ENCODE data around the gene OTOA.
"Not testable (repeated sequence)": the region's sequence is repeated elsewhere in the genome, so short reads cannot be mapped to it uniquely, and the experiment has no call there.

The OTOA gene

DNA sequence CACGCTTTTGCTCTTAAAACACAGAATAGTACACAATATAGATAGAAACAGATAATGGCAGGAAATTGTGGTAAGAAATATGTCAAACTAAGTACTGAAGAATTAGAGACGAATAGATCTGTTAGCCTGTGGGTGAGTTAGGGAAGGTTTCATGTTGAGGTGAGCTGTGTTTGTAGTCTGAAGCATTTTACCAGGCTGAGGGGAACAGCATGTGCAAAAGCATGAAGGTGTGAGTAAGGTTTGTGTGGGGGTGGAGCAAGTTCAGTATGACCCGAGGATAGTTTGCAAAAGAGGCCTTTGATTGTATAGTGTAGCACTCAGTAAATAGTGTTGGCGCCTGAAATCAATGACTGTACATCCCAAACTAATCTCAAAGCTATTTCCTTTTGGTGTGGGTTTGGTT lies 25.2 kb upstream of the OTOA start:
- in situ Hi-C loops (cut with MboI; ENCODE audit: low sequenced_read_pairs) = no loop called here

DNA sequence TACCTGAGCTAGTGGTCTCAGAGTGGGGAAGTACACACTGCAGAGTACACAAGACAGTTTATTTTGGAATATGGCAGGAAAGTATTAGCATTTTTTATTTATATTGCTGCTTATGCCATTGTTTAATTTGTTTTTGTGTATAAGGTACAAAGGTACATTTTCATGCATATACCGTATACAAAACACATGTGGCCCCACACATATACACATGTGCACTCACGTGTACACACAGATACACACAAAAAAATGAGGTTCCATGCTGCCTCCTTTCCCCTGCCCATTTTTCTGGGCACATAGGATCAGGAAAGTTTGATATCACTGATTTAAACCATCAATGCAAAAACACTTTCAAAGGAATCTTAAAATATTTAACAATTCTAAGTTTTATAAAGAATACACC lies 24.3 kb upstream of the OTOA start:
- in situ Hi-C loops (cut with MboI; ENCODE audit: low sequenced_read_pairs) = no loop called here

DNA sequence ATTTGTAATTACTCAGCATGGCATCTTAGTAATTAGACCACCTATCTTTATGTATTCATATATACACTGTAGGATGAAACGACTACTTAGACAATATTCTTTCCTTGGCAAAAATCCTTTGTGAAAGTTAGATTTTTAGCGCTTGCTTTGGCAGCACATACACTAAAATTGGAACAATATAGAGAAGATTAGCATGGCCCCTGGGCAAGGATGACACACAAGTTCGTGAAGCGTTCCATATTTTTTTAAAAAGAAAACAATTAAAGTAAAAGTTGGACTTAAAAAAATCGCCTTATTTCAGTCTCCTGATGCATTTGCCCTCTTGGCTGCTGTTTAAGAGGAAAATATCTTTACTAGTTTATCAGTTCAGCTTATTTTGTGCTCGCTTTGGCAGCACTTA lies 21.9 kb upstream of the OTOA start:
- in situ Hi-C loops (cut with MboI; ENCODE audit: low sequenced_read_pairs) = no loop called here

DNA sequence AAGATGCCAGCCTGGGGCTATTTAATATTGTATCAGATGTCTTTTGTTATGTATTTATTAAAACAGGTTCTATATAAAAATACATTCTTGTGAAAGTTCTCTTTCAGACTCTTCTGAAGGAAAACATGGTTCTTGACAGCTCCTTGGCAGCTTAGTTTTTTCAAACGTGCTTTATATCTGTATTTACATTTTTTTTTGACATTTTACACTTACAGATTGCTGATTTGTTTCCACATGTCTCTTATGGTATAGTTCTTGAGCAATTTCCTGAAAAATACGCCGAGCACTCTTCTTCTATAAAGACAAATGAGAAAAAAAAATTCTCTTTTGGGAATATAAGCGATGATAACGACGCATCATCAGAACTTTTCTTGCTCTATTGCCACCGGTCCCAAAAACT lies 20.9 kb upstream of the OTOA start:
- in situ Hi-C loops (cut with MboI; ENCODE audit: low sequenced_read_pairs) = no loop called here

DNA sequence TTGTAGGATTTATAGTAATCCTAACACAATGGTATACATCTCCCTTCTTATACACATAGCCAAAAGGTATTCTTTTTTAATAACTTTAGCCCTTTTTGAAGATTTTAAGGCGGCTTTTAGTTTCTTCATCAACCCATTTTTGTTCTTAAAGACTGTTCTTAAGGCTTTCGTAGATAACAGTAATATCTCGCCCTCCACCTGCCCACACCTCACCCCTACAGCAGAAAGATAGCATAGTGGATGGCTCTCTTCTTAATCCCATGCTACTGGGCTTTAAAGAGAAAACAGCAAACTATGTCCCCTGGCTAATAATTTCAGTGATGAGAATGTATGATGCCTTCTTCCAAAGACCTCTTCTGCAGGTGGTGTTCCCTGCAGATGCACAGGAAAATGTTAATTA lies 20.0 kb upstream of the OTOA start:
- in situ Hi-C loops (cut with MboI; ENCODE audit: low sequenced_read_pairs) = no loop called here

DNA sequence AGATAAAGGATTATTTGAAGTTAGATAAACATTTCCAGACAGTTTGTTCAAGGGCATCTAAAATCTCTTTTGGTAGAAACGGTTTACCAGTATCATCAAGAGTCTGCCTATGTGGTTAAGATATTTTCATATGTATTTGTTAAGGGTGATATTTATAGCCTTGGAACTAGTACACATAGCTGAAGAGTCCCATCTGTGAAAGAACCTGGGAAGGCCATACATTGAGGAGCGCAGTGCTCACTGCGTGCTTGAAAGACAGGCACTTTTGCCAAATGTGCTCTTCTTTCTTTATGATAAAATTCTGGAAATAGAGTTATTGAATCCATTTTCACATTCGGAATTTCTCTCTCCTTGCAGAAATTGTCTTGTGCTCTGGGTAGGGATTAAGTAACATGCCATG lies 19.1 kb upstream of the OTOA start:
- in situ Hi-C loops (cut with MboI; ENCODE audit: low sequenced_read_pairs) = no loop called here

DNA sequence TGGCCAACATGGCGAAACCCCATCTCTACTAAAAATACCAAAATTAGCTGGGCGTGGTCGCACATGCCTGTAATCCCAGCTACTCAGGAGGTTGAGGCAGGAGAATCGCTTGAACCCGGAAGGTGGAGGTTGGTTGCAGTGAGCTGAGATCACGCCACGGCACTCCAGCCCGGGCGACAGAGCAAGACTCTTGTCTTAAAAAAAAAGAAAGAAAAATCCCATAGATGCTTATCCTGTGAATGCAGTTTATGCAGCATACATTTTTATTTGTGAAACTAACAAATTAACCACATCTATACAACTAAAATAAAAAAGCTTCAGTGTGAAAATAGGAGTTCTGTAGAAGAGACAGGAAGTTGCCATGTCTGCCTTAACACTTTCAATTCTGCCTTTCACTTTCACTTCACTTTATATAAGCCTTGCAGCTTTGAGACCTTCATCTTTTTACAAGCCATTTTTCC lies 18.5 kb upstream of the OTOA start:
- in situ Hi-C loops (cut with MboI; ENCODE audit: low sequenced_read_pairs) = no loop called here

DNA sequence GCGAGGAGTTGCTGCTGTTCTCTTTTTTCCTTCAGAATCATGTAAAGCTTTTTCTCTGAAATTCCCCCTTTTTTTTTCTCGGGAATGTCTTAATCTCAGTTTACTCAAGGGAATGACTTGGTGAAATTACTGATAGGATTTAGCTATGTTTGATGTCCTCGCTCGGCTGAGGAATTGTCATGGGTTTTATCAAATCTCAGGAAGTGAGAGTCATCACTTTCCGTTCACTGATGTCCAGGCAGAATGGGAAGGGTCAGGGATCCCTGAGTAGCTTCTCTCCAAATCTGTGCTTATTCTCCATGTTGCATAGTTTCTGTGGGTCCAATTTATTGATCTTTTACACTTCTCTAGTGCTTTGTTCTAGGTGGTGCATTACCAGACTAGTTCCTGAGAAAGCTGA lies 17.7 kb upstream of the OTOA start:
- in situ Hi-C loops (cut with MboI; ENCODE audit: low sequenced_read_pairs) = no loop called here

DNA sequence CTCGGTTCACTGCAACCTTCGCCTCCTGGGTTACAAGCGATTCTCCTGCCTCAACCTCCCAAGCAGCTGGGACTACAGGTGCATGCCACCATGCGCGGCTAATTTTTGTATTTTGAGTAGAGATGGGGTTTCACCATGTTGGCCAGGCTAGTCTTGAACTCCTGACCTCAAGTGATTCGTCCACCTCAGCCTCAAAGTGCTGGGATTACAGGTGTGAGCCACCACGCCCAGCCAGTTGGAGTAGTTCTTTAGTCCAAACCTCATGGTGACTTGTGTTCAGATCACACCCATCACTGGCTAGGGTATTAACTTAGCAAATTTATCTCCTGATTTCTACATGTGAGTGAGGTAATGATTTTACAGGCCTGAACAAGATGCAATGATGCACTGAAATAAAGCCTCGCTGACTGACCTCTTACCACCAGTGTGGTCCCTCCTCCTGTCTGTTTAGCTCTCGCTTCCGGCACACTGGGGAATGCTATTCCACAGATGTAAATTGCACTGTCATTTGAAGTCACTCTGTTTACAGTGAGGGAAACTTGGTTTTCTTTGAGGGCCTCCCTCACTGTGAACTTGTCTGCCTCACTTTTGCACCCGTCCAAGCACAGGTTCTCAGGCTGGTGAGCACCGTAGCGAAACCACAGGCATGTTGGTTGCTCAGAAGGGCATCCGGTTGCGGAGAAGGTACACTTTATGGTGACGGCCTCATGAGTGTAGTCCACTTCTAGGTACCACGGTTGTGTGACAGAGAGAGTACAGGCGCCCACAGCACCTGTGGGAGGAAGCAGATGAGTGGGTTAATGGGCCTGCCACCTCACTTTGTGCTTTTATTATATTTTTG lies 16.8 kb upstream of the OTOA start:
- in situ Hi-C loops (cut with MboI; ENCODE audit: low sequenced_read_pairs) = no loop called here

DNA sequence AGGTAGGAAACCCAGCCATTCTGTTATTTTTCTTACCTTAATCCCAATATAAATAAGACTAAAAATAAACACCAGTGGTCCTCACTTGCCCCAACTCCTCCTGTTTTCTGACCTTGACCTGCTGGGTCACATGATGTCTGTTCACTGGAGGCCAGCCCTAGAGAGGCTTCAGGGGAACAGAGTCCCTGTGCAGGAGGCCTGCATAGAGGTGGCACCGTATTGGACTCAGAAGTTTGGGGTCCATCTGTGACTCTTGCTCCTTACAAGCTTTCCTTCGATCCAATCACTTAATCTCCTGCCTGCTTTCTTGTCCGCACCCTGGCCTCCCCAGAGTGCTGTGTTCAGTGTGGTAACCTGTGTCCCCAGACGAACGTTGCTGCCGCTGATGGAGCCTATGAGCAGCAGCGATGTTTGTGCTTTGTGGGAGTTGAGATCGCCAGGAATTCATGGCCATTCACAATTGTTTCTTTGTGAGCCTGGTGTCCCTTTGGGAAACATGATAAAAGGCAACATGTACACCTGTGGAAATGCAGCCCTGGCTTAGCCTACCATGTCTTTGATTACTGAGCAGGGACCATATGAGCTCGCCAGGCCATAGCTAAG lies 16.1 kb upstream of the OTOA start:
- in situ Hi-C loops (cut with MboI; ENCODE audit: low sequenced_read_pairs) = no loop called here

DNA sequence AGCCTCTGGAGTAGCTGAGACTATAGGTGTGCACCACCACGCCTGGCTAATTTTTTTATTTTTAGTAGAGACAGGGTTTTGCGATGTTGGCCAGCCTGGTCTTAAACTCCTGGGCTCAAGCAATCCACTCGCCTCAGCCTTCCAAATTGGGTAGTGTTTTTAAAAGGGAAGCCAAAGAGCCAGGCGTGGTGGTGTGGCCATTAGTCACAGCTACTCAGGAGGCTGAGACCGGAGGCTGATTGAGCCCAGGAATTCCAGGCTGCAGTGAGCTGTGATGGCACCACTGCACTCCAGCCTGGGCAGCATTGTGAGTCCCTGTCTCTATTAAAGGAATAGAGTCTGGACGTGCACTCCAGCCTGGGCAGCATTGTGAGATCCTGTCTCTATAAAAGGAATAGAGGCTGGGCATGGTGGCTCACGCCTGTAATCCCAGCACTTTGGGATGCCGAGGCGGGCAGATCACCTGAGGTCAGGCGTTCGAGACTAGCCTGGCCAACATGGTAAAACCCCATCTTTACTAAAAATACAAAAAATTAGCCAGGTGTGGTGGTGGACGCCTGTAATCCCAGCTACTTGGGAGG lies 13.9 kb upstream of the OTOA start:
- in situ Hi-C loops (cut with MboI; ENCODE audit: low sequenced_read_pairs) = not testable (repeated sequence)

DNA sequence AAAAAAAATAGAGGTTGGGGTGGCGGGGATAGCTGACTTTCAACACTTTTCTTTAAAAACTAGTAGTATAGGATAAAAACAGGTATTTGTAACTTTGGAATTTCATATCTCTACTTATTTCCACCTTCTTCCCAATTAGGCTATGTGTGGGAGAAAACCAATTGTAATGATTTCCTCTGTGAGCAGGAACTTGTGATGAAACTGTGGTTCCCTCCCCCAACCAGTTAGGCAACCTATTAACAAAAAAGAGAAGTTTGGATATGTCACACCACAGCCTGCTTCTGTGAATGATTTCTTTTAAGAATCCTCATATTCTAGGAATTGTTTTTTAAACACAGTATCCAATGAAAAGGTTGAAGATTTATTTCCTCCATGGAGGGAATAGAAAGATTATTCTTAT lies 13.2 kb upstream of the OTOA start:
- in situ Hi-C loops (cut with MboI; ENCODE audit: low sequenced_read_pairs) = no loop called here

DNA sequence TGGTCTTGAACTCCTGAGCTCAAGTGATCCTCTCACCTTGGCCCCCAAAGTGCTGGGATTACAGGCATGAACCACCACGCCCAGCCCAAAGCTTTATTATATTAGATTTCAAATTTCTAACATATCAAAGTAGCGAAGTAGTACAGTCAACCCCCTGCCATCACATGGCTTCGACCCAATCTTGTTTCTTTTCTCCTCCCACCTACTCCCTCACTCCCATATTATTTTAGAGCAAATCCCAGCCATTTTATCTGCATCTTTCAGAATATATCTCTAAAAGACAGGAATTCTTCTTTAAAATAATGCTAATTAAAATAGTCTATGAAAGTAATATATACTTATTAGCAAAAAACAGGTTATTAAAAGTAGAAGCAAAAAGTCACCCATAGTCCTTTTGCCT lies 12.3 kb upstream of the OTOA start:
- in situ Hi-C loops (cut with MboI; ENCODE audit: low sequenced_read_pairs) = no loop called here

DNA sequence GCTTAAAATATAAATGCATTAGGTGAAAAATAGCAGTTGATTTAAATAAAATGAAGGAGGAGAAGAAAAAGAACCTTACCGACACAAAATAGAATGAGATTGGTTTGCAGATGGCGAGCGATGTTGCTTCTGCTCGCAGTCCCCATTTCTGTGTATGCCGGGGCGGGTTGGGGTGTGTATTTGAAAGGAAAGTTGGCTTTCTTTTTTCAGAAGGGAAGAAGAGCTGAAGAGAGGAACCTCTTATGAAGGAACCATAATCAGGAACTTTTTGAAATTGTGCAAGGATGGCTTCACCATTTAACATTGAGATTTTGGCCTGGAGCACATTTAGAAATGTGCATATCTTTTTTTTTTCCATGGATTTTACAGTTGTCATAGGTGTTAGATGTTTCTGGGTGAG lies 11.3 kb upstream of the OTOA start, which contains the start of gene IGSF6:
IGSF6 (minus strand) TSS at position 156 of the 400 bp plus-strand sequence; CDS start at position 146, 10 bp downstream.
- in situ Hi-C loops (cut with MboI; ENCODE audit: low sequenced_read_pairs) = no loop called here

DNA sequence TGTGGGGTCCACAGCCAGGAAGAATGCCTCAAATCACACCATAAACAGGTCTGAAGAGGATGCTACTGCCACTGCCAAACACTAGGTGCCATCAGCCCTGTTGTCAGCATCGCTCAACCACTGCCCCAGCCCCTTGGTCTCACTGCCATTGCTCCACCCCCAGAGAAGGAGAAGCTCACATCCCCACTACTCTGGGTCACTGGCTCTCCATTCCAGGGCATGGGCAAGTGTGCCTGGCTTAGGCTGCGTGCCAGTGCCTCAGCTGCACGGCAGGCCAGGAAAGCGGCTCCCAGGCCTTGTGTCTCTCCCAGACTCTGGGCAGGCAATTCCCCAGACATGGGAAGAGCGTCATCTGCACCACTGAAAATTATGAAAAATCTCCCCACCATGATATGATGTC lies 10.2 kb upstream of the OTOA start:
- in situ Hi-C loops (cut with MboI; ENCODE audit: low sequenced_read_pairs) = no loop called here

DNA sequence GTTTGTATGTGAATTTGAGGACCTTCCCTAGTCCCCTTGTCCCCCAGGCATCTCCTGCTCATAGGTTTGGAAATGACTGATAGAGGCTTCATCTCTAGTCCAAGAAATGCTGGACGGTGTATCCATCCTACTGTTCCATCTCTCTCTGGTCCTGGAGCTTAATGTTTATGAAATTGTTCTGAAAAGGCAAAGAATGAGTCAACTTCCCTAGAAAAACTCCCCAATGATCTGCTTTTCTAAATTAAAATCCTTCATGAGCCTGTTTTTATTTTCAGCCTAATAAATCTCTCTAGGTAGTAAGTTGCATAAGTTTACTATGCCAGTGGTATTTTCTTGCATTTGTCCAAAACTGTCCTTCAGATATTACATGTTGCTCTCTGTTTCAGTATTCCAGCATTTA lies 9.3 kb upstream of the OTOA start:
- in situ Hi-C loops (cut with MboI; ENCODE audit: low sequenced_read_pairs) = no loop called here

DNA sequence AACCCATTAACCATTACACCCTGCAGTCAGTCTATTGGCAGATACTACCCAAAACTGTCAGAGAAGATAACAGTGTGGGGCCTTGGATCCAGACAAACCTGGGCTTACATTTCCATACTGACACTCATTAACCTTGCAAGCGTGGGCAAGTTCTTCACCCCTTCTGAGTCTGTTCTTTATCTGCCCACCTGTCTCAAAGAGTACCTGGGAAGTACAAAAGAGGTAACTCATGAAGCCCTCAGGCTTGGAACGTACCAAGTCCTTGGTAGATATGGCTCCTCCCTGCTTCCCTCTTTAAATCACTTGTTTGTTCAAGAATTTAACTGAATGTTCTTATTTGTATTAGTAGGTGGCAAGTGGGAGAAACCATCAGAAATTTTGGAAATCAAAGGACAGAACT lies 8.9 kb upstream of the OTOA start:
- in situ Hi-C loops (cut with MboI; ENCODE audit: low sequenced_read_pairs) = no loop called here

DNA sequence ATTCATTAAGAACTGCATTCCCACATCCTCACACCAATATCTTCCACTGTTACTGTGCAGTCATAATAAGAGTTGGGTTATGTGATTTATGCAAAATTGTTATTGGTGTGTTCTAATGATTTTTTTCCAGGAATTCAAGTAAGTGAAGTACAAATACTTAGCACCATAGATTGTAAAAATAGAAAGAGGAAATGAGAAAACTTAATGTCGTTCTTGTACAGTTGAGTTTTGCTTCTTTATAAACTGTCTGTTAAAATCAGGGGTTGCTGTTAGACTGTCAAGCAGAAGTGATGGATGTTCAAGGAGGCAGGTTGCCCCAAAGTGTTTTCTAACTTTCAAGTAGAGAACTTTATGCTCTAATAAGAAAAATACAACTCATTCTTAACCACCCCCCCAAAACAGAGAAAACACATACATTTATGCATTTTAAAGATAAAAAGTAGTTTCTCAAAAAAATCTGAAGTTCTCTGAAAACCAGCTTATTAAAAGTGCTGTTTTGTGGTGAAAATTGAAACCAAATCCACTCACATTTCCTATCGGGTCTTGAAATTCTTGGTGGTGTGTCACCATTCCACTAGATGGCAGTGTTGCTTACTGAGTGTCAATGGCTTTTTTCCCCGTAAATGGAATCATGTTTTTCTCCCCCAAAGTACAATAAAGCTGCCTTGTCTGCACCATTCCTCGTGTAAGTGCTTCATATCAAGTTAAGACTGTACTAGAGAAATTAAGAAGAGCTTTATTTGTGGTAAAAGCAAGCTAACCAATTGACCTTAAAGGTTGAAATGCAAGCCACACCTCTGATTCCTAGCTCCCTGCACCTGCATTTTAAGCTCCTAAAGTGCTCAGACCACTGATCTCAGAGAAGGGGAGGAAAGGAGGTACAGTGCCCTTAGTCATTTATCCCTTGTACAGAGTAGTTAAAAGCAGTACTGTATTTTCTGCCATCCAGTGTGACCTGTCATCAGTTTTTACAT lies 6.7 kb upstream of the OTOA start:
- in situ Hi-C loops (cut with MboI; ENCODE audit: low sequenced_read_pairs) = no loop called here

DNA sequence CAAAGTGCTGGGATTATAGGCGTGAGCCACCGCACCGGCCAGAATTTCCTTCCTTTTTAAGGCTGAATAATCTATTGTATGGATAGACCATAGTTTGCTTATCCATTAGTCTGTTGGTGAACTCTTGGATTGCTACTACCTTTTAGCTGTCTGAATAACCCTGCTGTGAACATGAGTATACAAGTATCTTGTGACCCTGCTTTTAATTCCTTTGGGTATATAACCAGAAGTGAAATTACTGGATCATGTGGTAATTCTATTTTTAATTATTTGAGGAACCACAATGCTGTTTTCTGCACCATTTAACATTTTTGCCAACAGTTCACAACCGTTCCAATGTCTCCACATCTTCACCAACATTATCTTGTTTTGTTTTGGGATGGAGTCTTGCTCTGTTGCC lies 4.6 kb upstream of the OTOA start:
- in situ Hi-C loops (cut with MboI; ENCODE audit: low sequenced_read_pairs) = no loop called here

DNA sequence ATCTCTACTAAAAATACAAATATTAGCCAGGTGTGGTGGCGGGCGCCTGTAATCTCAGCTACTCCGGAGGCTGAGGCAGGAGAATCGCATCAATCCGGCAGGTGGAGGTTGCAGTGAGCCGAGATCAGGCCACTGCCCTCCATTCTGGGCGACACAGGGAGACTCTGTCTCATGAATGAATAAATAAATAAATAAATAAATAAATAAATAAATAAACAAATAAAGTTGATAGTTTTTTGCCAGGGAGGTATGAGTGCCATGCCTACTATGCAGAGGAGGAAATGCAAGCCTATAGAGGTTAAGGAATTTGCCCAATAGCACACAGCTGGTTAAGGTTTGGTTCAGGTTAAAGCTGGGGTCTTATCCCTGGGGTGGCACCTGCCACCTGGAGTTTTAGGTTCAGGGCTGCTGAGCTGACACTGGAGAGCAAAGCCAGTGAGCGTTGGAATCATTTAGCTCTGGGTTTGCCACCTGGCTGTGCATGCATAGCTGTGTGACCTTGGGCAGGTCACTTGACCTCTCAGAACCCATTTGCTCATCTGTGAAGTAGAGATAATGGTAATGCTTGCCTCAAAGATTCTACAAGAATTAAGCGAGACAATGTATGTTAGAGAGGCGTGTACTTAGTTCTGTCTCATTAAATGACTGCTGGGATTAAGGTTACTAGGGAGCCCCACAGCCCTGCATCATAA lies 1.2 kb downstream of the OTOA start:
- in situ Hi-C loops (cut with MboI; ENCODE audit: low sequenced_read_pairs) = no loop called here
